Activated CD4-positive, alpha-beta T cell treated with anti-CD3 and anti-CD28 coated beads for 36 hours (primary cell): ENCODE data around the gene FOSL2. TPM values are rescaled to one million over a fixed set of nuclear protein-coding genes. Genes with fewer than 3 reads are reported as not detected.

Source experiments
- ATAC-seq: fragments of 200-7000 bp; cut with Tn5 transposase; one replicate; pipeline ENCODE4 v1.10.0; 2021; ENCODE audit warnings: mild to moderate bottlenecking, moderate library complexity
- CTCF ChIA-PET: fragments of 350-600 bp; sonication (Branson Sonifier 250); formaldehyde crosslinking; loops from one replicate; lab custom pipeline; 2021; ENCODE audit warnings: antibody characterized with exemption; lab: Charles Lee
- POLR2A ChIA-PET: fragments of 350-600 bp; sonication (Branson Sonifier 250); formaldehyde crosslinking; loops from one replicate; lab custom pipeline; 2021; ENCODE audit warnings: antibody characterized with exemption, inconsistent platforms; lab: Charles Lee
- DNase-seq: peaks from one replicate; pipeline ENCODE4 v3.0.0-alpha.2; 2020
- H3K27ac Mint-ChIP-seq: one replicate; pipeline ENCODE4 v1.8.0; 2021; ENCODE audit warnings: mixed read lengths
- H3K27me3 Mint-ChIP-seq: one replicate; pipeline ENCODE4 v1.8.0; 2021; ENCODE audit warnings: mixed read lengths
- H3K36me3 Mint-ChIP-seq: one replicate; pipeline ENCODE4 v1.8.0; 2021; ENCODE audit warnings: low read depth, mixed read lengths
- H3K4me1 Mint-ChIP-seq: one replicate; pipeline ENCODE4 v1.8.0; 2021; ENCODE audit warnings: mixed read lengths
- H3K4me3 Mint-ChIP-seq: one replicate; pipeline ENCODE4 v1.8.0; 2021; ENCODE audit warnings: mild to moderate bottlenecking, moderate library complexity, mixed read lengths
- H3K9me3 Mint-ChIP-seq: one replicate; pipeline ENCODE4 v1.8.0; 2021; ENCODE audit warnings: low read depth, mixed read lengths
- intact Hi-C, 2 experiments: fragments of 100-400 bp; cut with DNase I in 1 of 2; cut with micrococcal nuclease in 1 of 2; formaldehyde crosslinking; loops; one replicate each; pipeline versions ENCODE4 v1.14.2 to v1.15.1; 2022 to 2024; cut with DNase I, micrococcal nuclease
- total RNA-seq, 2 experiments: library from RNA; stranded (reverse); gene quantifications; one replicate each; pipeline ENCODE4 v1.2.3, GENCODE V29; 2021

Gene FOSL2
- total RNA-seq: 100 to 1,000 TPM; 135 to 225 TPM

- ChIA-PET POLR2A (interaction anchor here (1.0 to 1.3 kb wide), 3 partner anchors 14 to 57 kb away, joined by 3 to 4 read pairs (median 4); no protein-coding TSS in a partner anchor), CTCF (interaction anchor here (0.5 to 1.2 kb wide), 5 partner anchors 16 to 710 kb away, joined by 3 read pairs; no protein-coding TSS in a partner anchor)
- H3K27ac Mint-ChIP-seq: peak within 1 kb of the TSS; percentile 99
- intact Hi-C loops: loop anchor here (1.0 to 10.0 kb wide), 19 partner anchors 17 to 1755 kb away; partner anchors contain the start of genes BABAM2 (in 2 of the 2), PPP1CB (in 2 of the 2), RBKS (in 2 of the 2) and ATRAID (in 1 of the 2)
- DNase-seq: peak; percentile 96
- H3K4me3 Mint-ChIP-seq: no peak within 1 kb of the TSS
- no peaks in the 10 kb centered on the region for H3K9me3 Mint-ChIP-seq
- peaks cover 30% of the 10 kb centered on the region for H3K4me1 Mint-ChIP-seq
- no peaks in the 10 kb centered on the region for H3K27me3 Mint-ChIP-seq
- peak; percentile 74 for ATAC-seq
- H3K36me3 Mint-ChIP-seq: peaks cover 7% of the 10 kb centered on the region
Measured at GRCh38 chr2:28392297-28393113, at the start of gene FOSL2. Gene FOSL2, plus strand, starts transcription at chr2:28392858. Its CDS starts 863 bp downstream, at chr2:28393721.

GRCh38 chr2:28343184-28343942, 49.3 kb upstream of the FOSL2 start:
- no peak overlapping the region for H3K4me3 Mint-ChIP-seq
- DNase-seq (no peak), ATAC-seq (no peak)
- H3K27me3 Mint-ChIP-seq: no peaks in the 10 kb centered on the region
- intact Hi-C loops: no loop called here
- ChIA-PET POLR2A (no interaction called here), CTCF (no interaction called here)
- peaks cover 10% of the 10 kb centered on the region for H3K4me1 Mint-ChIP-seq
- no peaks in the 10 kb centered on the region for H3K9me3 Mint-ChIP-seq
- no peaks in the 10 kb centered on the region for H3K36me3 Mint-ChIP-seq
- H3K27ac Mint-ChIP-seq: no peak overlapping the region

GRCh38 chr2:28343971-28344715, 48.5 kb upstream of the FOSL2 start:
- DNase-seq: no peak
- Mint-ChIP-seq H3K27me3 (no peaks in the 10 kb centered on the region), H3K36me3 (no peaks in the 10 kb centered on the region), H3K9me3 (no peaks in the 10 kb centered on the region), H3K27ac (no peak overlapping the region), H3K4me3 (no peak overlapping the region), H3K4me1 (peaks cover 17% of the 10 kb centered on the region)
- ATAC-seq: no peak
- ChIA-PET CTCF (no interaction called here), POLR2A (no interaction called here)
- intact Hi-C loops: no loop called here

GRCh38 chr2:28344756-28345373, 47.8 kb upstream of the FOSL2 start:
- H3K36me3 Mint-ChIP-seq: no peaks in the 10 kb centered on the region
- H3K4me3 Mint-ChIP-seq: no peak overlapping the region
- POLR2A ChIA-PET: no interaction called here
- intact Hi-C loops: no loop called here
- peaks cover 18% of the 10 kb centered on the region for H3K4me1 Mint-ChIP-seq
- DNase-seq (no peak), ATAC-seq (no peak)
- H3K9me3 Mint-ChIP-seq: no peaks in the 10 kb centered on the region
- H3K27ac Mint-ChIP-seq: no peak overlapping the region
- no peaks in the 10 kb centered on the region for H3K27me3 Mint-ChIP-seq
- CTCF ChIA-PET: no interaction called here

GRCh38 chr2:28345619-28346018, 47.0 kb upstream of the FOSL2 start:
- Mint-ChIP-seq H3K4me1 (peaks cover 18% of the 10 kb centered on the region), H3K9me3 (no peaks in the 10 kb centered on the region), H3K27ac (no peak overlapping the region), H3K27me3 (no peaks in the 10 kb centered on the region), H3K36me3 (no peaks in the 10 kb centered on the region), H3K4me3 (no peak overlapping the region)
- DNase-seq: no peak
- ChIA-PET CTCF (no interaction called here), POLR2A (interaction anchor here (0.6 kb wide), 1 partner anchor 43 kb away, joined by 5 read pairs; no protein-coding TSS in a partner anchor)
- intact Hi-C loops: no loop called here
- ATAC-seq: no peak

- no peaks in the 10 kb centered on the region for H3K9me3 Mint-ChIP-seq
- peak; percentile 3 for DNase-seq
- ChIA-PET CTCF (no interaction called here), POLR2A (no interaction called here)
- H3K4me1 Mint-ChIP-seq: peaks cover 24% of the 10 kb centered on the region
- no peak for ATAC-seq
- H3K4me3 Mint-ChIP-seq: no peak overlapping the region
- H3K36me3 Mint-ChIP-seq: no peaks in the 10 kb centered on the region
- intact Hi-C loops: no loop called here
- no peaks in the 10 kb centered on the region for H3K27me3 Mint-ChIP-seq
- H3K27ac Mint-ChIP-seq: no peak overlapping the region
Measured at GRCh38 chr2:28346587-28346986, 46.1 kb upstream of the FOSL2 start.

- Mint-ChIP-seq H3K27me3 (no peaks in the 10 kb centered on the region), H3K36me3 (no peaks in the 10 kb centered on the region), H3K27ac (peak overlapping the region; percentile 56), H3K4me1 (peaks cover 27% of the 10 kb centered on the region), H3K4me3 (no peak overlapping the region), H3K9me3 (no peaks in the 10 kb centered on the region)
- no peak for DNase-seq
- POLR2A ChIA-PET: no interaction called here
- ATAC-seq: no peak
- intact Hi-C loops: no loop called here
- CTCF ChIA-PET: interaction anchor here (0.7 kb wide), 1 partner anchor 665 kb away, joined by 3 read pairs; no protein-coding TSS in a partner anchor
Measured at GRCh38 chr2:28347193-28347592, 45.5 kb upstream of the FOSL2 start.

GRCh38 chr2:28347596-28347995, 45.1 kb upstream of the FOSL2 start:
- DNase-seq: no peak
- intact Hi-C loops: no loop called here
- ChIA-PET CTCF (interaction anchor here (0.7 kb wide), 1 partner anchor 666 kb away, joined by 3 read pairs; no protein-coding TSS in a partner anchor), POLR2A (no interaction called here)
- Mint-ChIP-seq H3K9me3 (no peaks in the 10 kb centered on the region), H3K27me3 (no peaks in the 10 kb centered on the region), H3K27ac (peak overlapping the region; percentile 56), H3K4me1 (peaks cover 27% of the 10 kb centered on the region), H3K36me3 (no peaks in the 10 kb centered on the region), H3K4me3 (no peak overlapping the region)
- no peak for ATAC-seq

- no peaks in the 10 kb centered on the region for H3K9me3 Mint-ChIP-seq
- peak; percentile 68 for ATAC-seq
- intact Hi-C loops: no loop called here
- no peak overlapping the region for H3K4me3 Mint-ChIP-seq
- peak; percentile 68 for DNase-seq
- peaks cover 27% of the 10 kb centered on the region for H3K4me1 Mint-ChIP-seq
- ChIA-PET POLR2A (no interaction called here), CTCF (no interaction called here)
- H3K36me3 Mint-ChIP-seq: no peaks in the 10 kb centered on the region
- no peaks in the 10 kb centered on the region for H3K27me3 Mint-ChIP-seq
- peak overlapping the region; percentile 37 for H3K27ac Mint-ChIP-seq
Measured at GRCh38 chr2:28348149-28348567, 44.5 kb upstream of the FOSL2 start.

GRCh38 chr2:28348921-28349320, 43.7 kb upstream of the FOSL2 start:
- CTCF ChIA-PET: interaction anchor here (1.0 kb wide), 1 partner anchor 17 kb away, joined by 3 read pairs; no protein-coding TSS in a partner anchor
- Mint-ChIP-seq H3K27ac (peak overlapping the region; percentile 37), H3K4me3 (no peak overlapping the region), H3K27me3 (no peaks in the 10 kb centered on the region), H3K4me1 (peaks cover 27% of the 10 kb centered on the region), H3K9me3 (no peaks in the 10 kb centered on the region), H3K36me3 (no peaks in the 10 kb centered on the region)
- intact Hi-C loops: no loop called here
- POLR2A ChIA-PET: no interaction called here
- no peak for ATAC-seq
- no peak for DNase-seq
